Sigmoid colon (tissue), 7 donors: ENCODE results near the gene TRIM33. TPM values are rescaled to one million over a fixed set of nuclear protein-coding genes. Genes with fewer than 3 reads are reported as not detected.

Experiments
- DNase-seq: peaks from one replicate; pipeline ENCODE4 v3.0.0-alpha.2; 2019
- H3K27ac ChIP-seq, 4 donors: fragments of 200-600 bp; sonication (generic); one replicate each; pipeline ENCODE4 v1.5.1; 2016 to 2019; ENCODE audit warnings: mild to moderate bottlenecking in 1 of 4
- H3K27me3 ChIP-seq, 3 donors: fragments of 200-600 bp; sonication (generic); one replicate each; pipeline ENCODE4 v1.5.1; 2019; ENCODE audit warnings: mild to moderate bottlenecking in 1 of 3
- H3K36me3 ChIP-seq, 4 donors: fragments of 200-600 bp; sonication (generic); one replicate each; pipeline ENCODE4 v1.5.1; 2016 to 2019
- H3K4me1 ChIP-seq, 4 donors: fragments of 200-600 bp; sonication (generic); one replicate each; pipeline ENCODE4 v1.5.1; 2017 to 2019
- H3K4me3 ChIP-seq, 4 donors: fragments of 200-600 bp; sonication (generic); one replicate each; pipeline ENCODE4 v1.5.1; 2017 to 2019; ENCODE audit warnings: mild to moderate bottlenecking in 2 of 4, moderate library complexity in 1 of 4
- H3K9me3 ChIP-seq, 4 donors: fragments of 200-600 bp in 3 of 4; sonication (generic) in 3 of 4; one replicate each; pipeline versions ENCODE4 v1.5.1 to v1.6.1; 2013 to 2019
- CTCF ChIP-seq, 4 experiments: fragments of 450-650 bp in 3 of 4; fragments of 200-600 bp in 1 of 4; IDR thresholded peaks; one replicate each; pipeline ENCODE4 v1.5.1; 2016 to 2019; ENCODE audit warnings: antibody characterized with exemption in 4 of 4, mild to moderate bottlenecking in 3 of 4, moderate library complexity in 2 of 4
- EP300 ChIP-seq, 4 donors: sonication (generic); formaldehyde crosslinking; IDR thresholded peaks; one replicate each; pipeline ENCODE4 v1.6.1; 2017; ENCODE audit warnings: antibody characterized with exemption in 4 of 4
- POLR2A ChIP-seq, 2 donors: fragments of 450-650 bp; IDR thresholded peaks; one replicate each; pipeline ENCODE4 v1.6.1; 2016; ENCODE audit warnings: antibody characterized with exemption in 2 of 2, mild to moderate bottlenecking in 2 of 2, moderate library complexity in 2 of 2
- POLR2AphosphoS5 ChIP-seq, 4 donors: sonication (generic); formaldehyde crosslinking; IDR thresholded peaks; one replicate each; pipeline ENCODE4 v1.6.1; 2017; ENCODE audit warnings: antibody characterized with exemption in 4 of 4
- WGBS, 2 donors: extraction: QIAGEN DNeasy Blood & Tissue Kit; methylation state at CpG; one replicate each; pipeline ENCODE4 v1.1.7; 2013; 5-methylcytosine and 5-hydroxymethylcytosine counted together
- intact Hi-C: fragments of 100-400 bp; cut with DNase I; formaldehyde crosslinking; loops from one replicate; pipeline ENCODE4 v1.15.1; 2023
- polyA plus RNA-seq, 3 donors: library from polyadenylated mRNA; stranded (reverse); fragments of 200-250 nt; gene quantifications; one replicate each; pipeline ENCODE4 v1.2.3, GENCODE V29; 2013
- total RNA-seq, 4 donors: library from RNA; depleted of rRNA; stranded (reverse); fragments of >200 nt; gene quantifications; one replicate each; pipeline ENCODE4 v1.1.0, GENCODE V29; 2016
- donor health status: healthy with polysubstance abuse.
- donor health status: Bipolar disorder and iron deficiency.
- donor health status: healthy.

The TRIM33 gene
- total and polyA plus RNA-seq, 7 donors = 4.6 to 42.0 (median 38.7) TPM

- H3K4me3 ChIP-seq = no peak overlapping the region
- H3K4me1 ChIP-seq = no peaks in the 10 kb centered on the region
- intact Hi-C loops = no loop called here
- no peaks in the 10 kb centered on the region for H3K9me3 ChIP-seq
- H3K27ac ChIP-seq = no peak overlapping the region
- no peak for DNase-seq
- H3K27me3 ChIP-seq = no peaks in the 10 kb centered on the region
- no peaks in the 10 kb centered on the region for H3K36me3 ChIP-seq
- 87% methylated on average over 2 of the region's 2 CpGs for WGBS, 2 donors
- no peak for TF ChIP-seq POLR2A (IDR thresholded peaks at IDR 0.05)
- TF ChIP-seq POLR2AphosphoS5 (IDR thresholded peaks at IDR 0.05) = no peak
- no peak for TF ChIP-seq CTCF (IDR thresholded peaks at IDR 0.05)
- no peak for TF ChIP-seq EP300 (IDR thresholded peaks at IDR 0.05)
Observed at GRCh38 chr1:114545796-114546195, 34.8 kb upstream of the TRIM33 start.

GRCh38 chr1:114545315-114545714 is 34.3 kb upstream of the TRIM33 start:
- no peaks in the 10 kb centered on the region for H3K4me1 ChIP-seq
- 46 to 64% methylated on average over 1 of the region's 1 CpG for WGBS, 2 donors
- H3K27ac ChIP-seq = no peak overlapping the region
- no peak overlapping the region for H3K4me3 ChIP-seq
- TF ChIP-seq POLR2AphosphoS5 (IDR thresholded peaks at IDR 0.05) (no peak), CTCF (IDR thresholded peaks at IDR 0.05) (no peak), POLR2A (IDR thresholded peaks at IDR 0.05) (no peak), EP300 (IDR thresholded peaks at IDR 0.05) (no peak)
- no peaks in the 10 kb centered on the region for H3K9me3 ChIP-seq
- intact Hi-C loops = no loop called here
- no peaks in the 10 kb centered on the region for H3K27me3 ChIP-seq
- H3K36me3 ChIP-seq = no peaks in the 10 kb centered on the region
- DNase-seq = no peak

- intact Hi-C loops = no loop called here
- Histone ChIP-seq H3K27ac (no peak overlapping the region), H3K4me3 (no peak overlapping the region), H3K27me3 (no peaks in the 10 kb centered on the region), H3K9me3 (no peaks in the 10 kb centered on the region), H3K4me1 (no peaks in the 10 kb centered on the region), H3K36me3 (no peaks in the 10 kb centered on the region)
- no peak for TF ChIP-seq EP300 (IDR thresholded peaks at IDR 0.05)
- TF ChIP-seq POLR2A (IDR thresholded peaks at IDR 0.05) = no peak
- no peak for TF ChIP-seq POLR2AphosphoS5 (IDR thresholded peaks at IDR 0.05)
- TF ChIP-seq CTCF (IDR thresholded peaks at IDR 0.05) = no peak
- DNase-seq = no peak
- WGBS, 2 donors = 56 to 74% methylated on average over 6 of the region's 6 CpGs
Observed at GRCh38 chr1:114540821-114541220, 29.8 kb upstream of the TRIM33 start.

- intact Hi-C loops = no loop called here
- no peak for TF ChIP-seq POLR2AphosphoS5 (IDR thresholded peaks at IDR 0.05)
- TF ChIP-seq EP300 (IDR thresholded peaks at IDR 0.05) = no peak
- no peak for TF ChIP-seq POLR2A (IDR thresholded peaks at IDR 0.05)
- TF ChIP-seq CTCF (IDR thresholded peaks at IDR 0.05) = no peak
- no peaks in the 10 kb centered on the region for H3K27me3 ChIP-seq
- no peaks in the 10 kb centered on the region for H3K9me3 ChIP-seq
- no peaks in the 10 kb centered on the region for H3K36me3 ChIP-seq
- no peaks in the 10 kb centered on the region for H3K4me1 ChIP-seq
- H3K27ac ChIP-seq = no peak overlapping the region
- 56 to 60% methylated on average over 3 of the region's 3 CpGs for WGBS, 2 donors
- H3K4me3 ChIP-seq = no peak overlapping the region
- no peak for DNase-seq
Observed at GRCh38 chr1:114540272-114540671, 29.3 kb upstream of the TRIM33 start.

- Histone ChIP-seq H3K36me3 (no peaks in the 10 kb centered on the region), H3K4me1 (no peaks in the 10 kb centered on the region), H3K4me3 (no peak overlapping the region), H3K9me3 (no peaks in the 10 kb centered on the region), H3K27me3 (no peaks in the 10 kb centered on the region), H3K27ac (no peak overlapping the region)
- intact Hi-C loops = no loop called here
- 92 to 95% methylated on average over 7 of the region's 7 CpGs for WGBS, 2 donors
- no peak for DNase-seq
- TF ChIP-seq EP300 (IDR thresholded peaks at IDR 0.05) (no peak), POLR2A (IDR thresholded peaks at IDR 0.05) (no peak), CTCF (IDR thresholded peaks at IDR 0.05) (no peak), POLR2AphosphoS5 (IDR thresholded peaks at IDR 0.05) (no peak)
Observed at GRCh38 chr1:114536043-114536442, 25.0 kb upstream of the TRIM33 start.
